CD14-positive monocyte (primary cell): ENCODE data around the gene MCF2L. TPM values are rescaled to one million over a fixed set of nuclear protein-coding genes. Genes with fewer than 3 reads are reported as not detected.

ENCODE experiments used
- DNase-seq, 3 donors: peaks; one replicate each; pipeline ENCODE4 v3.0.0-alpha.2; 2011 to 2022
- H2AFZ ChIP-seq: 2 replicates; pipeline ENCODE4 v1.6.0; 2012; ENCODE audit warnings: mild to moderate bottlenecking, low read depth, low read length, inconsistent platforms; ENCODE audit not compliant: insufficient read depth, poor library complexity, severe bottlenecking
- H3K27ac ChIP-seq, 2 donors: 1 replicate in 1 of 2; 2 replicates in 1 of 2; pipeline ENCODE4 v1.5.1; 2012 to 2013; ENCODE audit warnings: low read length in 2 of 2, control low read depth in 1 of 2, inconsistent platforms in 1 of 2, low read depth in 1 of 2, mild to moderate bottlenecking in 1 of 2
- H3K27me3 ChIP-seq, 2 donors: one replicate each; pipeline versions ENCODE4 v1.6.0 to v1.6.1; 2011 to 2013; ENCODE audit warnings: low read length in 2 of 2; ENCODE audit not compliant: control insufficient read depth in 2 of 2, insufficient read depth in 2 of 2
- H3K36me3 ChIP-seq, 2 donors: replicated peaks in 1 of 2; 1 replicate in 1 of 2; 2 replicates in 1 of 2; pipeline versions ENCODE4 v1.5.1 to v1.6.1; 2012 to 2013; ENCODE audit warnings: low read length in 2 of 2, control low read depth in 1 of 2, inconsistent platforms in 1 of 2, mild to moderate bottlenecking in 1 of 2; ENCODE audit not compliant: insufficient read depth in 2 of 2, control insufficient read depth in 1 of 2
- H3K4me1 ChIP-seq, 2 donors: 1 replicate in 1 of 2; 2 replicates in 1 of 2; pipeline versions ENCODE4 v1.5.1 to v1.6.1; 2012 to 2013; ENCODE audit warnings: low read length in 2 of 2, control low read depth in 1 of 2, inconsistent platforms in 1 of 2, mild to moderate bottlenecking in 1 of 2, moderate library complexity in 1 of 2; ENCODE audit not compliant: insufficient read depth in 2 of 2, control insufficient read depth in 1 of 2
- H3K4me2 ChIP-seq: replicated peaks from 2 replicates; pipeline ENCODE3; 2012; ENCODE audit warnings: low read length, moderate library complexity, mild to moderate bottlenecking; ENCODE audit not compliant: poor library complexity, severe bottlenecking; ENCODE audit errors: extremely low read depth
- H3K4me3 ChIP-seq, 3 experiments: fragments of 200-600 bp in 1 of 3; sonication (generic) in 1 of 3; replicated peaks in 1 of 3; 1 replicate in 2 of 3; 2 replicates in 1 of 3; pipeline ENCODE4 v1.5.1; 2011 to 2013; ENCODE audit warnings: low read length in 3 of 3, mild to moderate bottlenecking in 3 of 3, control low read depth in 2 of 3, low read depth in 2 of 3, inconsistent platforms in 1 of 3, moderate library complexity in 1 of 3
- H3K79me2 ChIP-seq: 2 replicates; pipeline ENCODE4 v1.6.0; 2012; ENCODE audit warnings: mild to moderate bottlenecking, control low read depth, inconsistent platforms, low read length, moderate library complexity; ENCODE audit not compliant: insufficient read depth
- H3K9ac ChIP-seq: 2 replicates; pipeline ENCODE4 v1.6.0; 2017; ENCODE audit warnings: low read length, mild to moderate bottlenecking; ENCODE audit not compliant: insufficient read depth, poor library complexity, severe bottlenecking
- H3K9me3 ChIP-seq, 2 donors: replicated peaks in 1 of 2; 1 replicate in 1 of 2; 2 replicates in 1 of 2; pipeline versions ENCODE4 v1.5.1 to v1.6.1; 2012 to 2013; ENCODE audit warnings: low read length in 2 of 2, control low read depth in 1 of 2; ENCODE audit not compliant: control insufficient read depth in 1 of 2, insufficient read depth in 1 of 2
- H4K20me1 ChIP-seq: 2 replicates; pipeline ENCODE4 v1.6.0; 2012; ENCODE audit warnings: mild to moderate bottlenecking, low read length, control low read depth, moderate library complexity; ENCODE audit not compliant: insufficient read depth
- H3K27ac Mint-ChIP-seq, 7 donors: one replicate each; pipeline ENCODE4 v1.8.0; 2020; ENCODE audit warnings: mild to moderate bottlenecking in 7 of 7, mixed read lengths in 7 of 7, moderate library complexity in 6 of 7, inconsistent platforms in 2 of 7
- H3K27me3 Mint-ChIP-seq, 3 donors: one replicate each; pipeline ENCODE4 v1.8.0; 2021 to 2022; ENCODE audit warnings: low read depth in 3 of 3, mild to moderate bottlenecking in 3 of 3, mixed read lengths in 3 of 3, moderate library complexity in 3 of 3, inconsistent platforms in 1 of 3
- H3K36me3 Mint-ChIP-seq, 2 donors: one replicate each; pipeline ENCODE4 v1.8.0; 2020; ENCODE audit warnings: mixed read lengths in 2 of 2, inconsistent platforms in 1 of 2, mild to moderate bottlenecking in 1 of 2
- H3K4me1 Mint-ChIP-seq: one replicate; pipeline ENCODE4 v1.8.0; 2020; ENCODE audit warnings: mild to moderate bottlenecking, mixed read lengths
- H3K4me3 Mint-ChIP-seq, 2 donors: one replicate each; pipeline ENCODE4 v1.8.0; 2020; ENCODE audit warnings: mild to moderate bottlenecking in 2 of 2, mixed read lengths in 2 of 2, moderate library complexity in 1 of 2
- H3K9me3 Mint-ChIP-seq, 7 donors: one replicate each; pipeline ENCODE4 v1.8.0; 2020 to 2022; ENCODE audit warnings: mixed read lengths in 7 of 7, mild to moderate bottlenecking in 6 of 7, moderate library complexity in 6 of 7, inconsistent platforms in 2 of 7
- WGBS: methylation state at CpG from one replicate; pipeline ENCODE4 v1.1.5; 2013; ENCODE audit warnings: missing lambda C conversion rate; ENCODE audit not compliant: insufficient coverage; 5-methylcytosine and 5-hydroxymethylcytosine counted together
- intact Hi-C, 2 donors: fragments of 100-400 bp; cut with micrococcal nuclease; formaldehyde crosslinking; loops; one replicate each; pipeline versions ENCODE4 v1.15.0 to v1.15.1; 2023
- polyA plus RNA-seq, 3 donors: library from polyadenylated mRNA; depleted of rRNA in 1 of 3; unstranded in 2 of 3; stranded (reverse) in 1 of 3; fragments of 300-500 nt in 2 of 3; fragments of >200 nt in 1 of 3; fragmentation: Illumina TruSeq in 2 of 3; gene quantifications; 1 replicate in 2 of 3; 2 replicates in 1 of 3; pipeline ENCODE4 v1.2.3, GENCODE V29; 2012 to 2021
- TF ChIP-seq, protein P1 (sequence below): fragments of 200-600 bp; IDR thresholded peaks from one replicate; pipeline ENCODE4 v1.8.0; 2022; ENCODE audit warnings: antibody characterized with exemption, mild to moderate bottlenecking

The MCF2L gene
- polyA plus RNA-seq, 3 donors, result not detected

DNA sequence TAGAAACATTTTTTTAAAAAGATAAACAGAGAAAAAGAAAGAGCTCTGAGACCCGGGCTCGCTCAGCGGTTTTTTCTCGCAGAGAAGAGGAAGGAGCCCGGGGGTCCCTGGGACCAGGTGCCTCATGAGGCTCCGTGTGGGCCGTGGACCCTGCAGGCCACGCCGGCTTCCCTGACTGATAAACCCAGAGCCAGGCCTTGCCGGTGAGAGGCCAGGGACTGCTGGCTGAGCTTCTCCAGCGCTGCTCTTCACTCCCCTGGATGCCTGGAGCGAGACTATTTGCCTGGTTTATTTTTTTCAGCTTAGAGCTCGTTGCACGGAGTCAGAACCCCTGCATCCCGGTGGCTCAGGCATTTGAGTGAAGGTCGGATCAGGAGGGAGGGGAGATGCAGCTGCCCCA, 83.2 kb downstream of the MCF2L start:
- TF ChIP-seq, protein P1, sequence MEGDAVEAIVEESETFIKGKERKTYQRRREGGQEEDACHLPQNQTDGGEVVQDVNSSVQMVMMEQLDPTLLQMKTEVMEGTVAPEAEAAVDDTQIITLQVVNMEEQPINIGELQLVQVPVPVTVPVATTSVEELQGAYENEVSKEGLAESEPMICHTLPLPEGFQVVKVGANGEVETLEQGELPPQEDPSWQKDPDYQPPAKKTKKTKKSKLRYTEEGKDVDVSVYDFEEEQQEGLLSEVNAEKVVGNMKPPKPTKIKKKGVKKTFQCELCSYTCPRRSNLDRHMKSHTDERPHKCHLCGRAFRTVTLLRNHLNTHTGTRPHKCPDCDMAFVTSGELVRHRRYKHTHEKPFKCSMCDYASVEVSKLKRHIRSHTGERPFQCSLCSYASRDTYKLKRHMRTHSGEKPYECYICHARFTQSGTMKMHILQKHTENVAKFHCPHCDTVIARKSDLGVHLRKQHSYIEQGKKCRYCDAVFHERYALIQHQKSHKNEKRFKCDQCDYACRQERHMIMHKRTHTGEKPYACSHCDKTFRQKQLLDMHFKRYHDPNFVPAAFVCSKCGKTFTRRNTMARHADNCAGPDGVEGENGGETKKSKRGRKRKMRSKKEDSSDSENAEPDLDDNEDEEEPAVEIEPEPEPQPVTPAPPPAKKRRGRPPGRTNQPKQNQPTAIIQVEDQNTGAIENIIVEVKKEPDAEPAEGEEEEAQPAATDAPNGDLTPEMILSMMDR, result no peak
- Histone ChIP-seq H3K4me2 (no peak overlapping the region), H4K20me1 (no peaks in the 10 kb centered on the region), H3K4me3 (no peak overlapping the region), H3K9ac (no peak overlapping the region), H3K9me3 (peaks cover 0 to 5% of the 10 kb centered on the region in 2 donors), H3K4me1 (no peaks in the 10 kb centered on the region), H3K27ac (no peak overlapping the region), H3K27me3 (no peaks in the 10 kb centered on the region), H3K79me2 (no peaks in the 10 kb centered on the region), H2AFZ (no peak overlapping the region), H3K36me3 (no peaks in the 10 kb centered on the region)
- Mint-ChIP-seq H3K9me3 (no peaks in the 10 kb centered on the region), H3K4me1 (no peaks in the 10 kb centered on the region), H3K36me3 (no peaks in the 10 kb centered on the region), H3K4me3 (no peak overlapping the region), H3K27me3 (no peaks in the 10 kb centered on the region), H3K27ac (no peak overlapping the region)
- DNase-seq, result no peak
- intact Hi-C loops, result no loop called here
- 94% methylated on average over 16 of the region's 16 CpGs for WGBS

DNA sequence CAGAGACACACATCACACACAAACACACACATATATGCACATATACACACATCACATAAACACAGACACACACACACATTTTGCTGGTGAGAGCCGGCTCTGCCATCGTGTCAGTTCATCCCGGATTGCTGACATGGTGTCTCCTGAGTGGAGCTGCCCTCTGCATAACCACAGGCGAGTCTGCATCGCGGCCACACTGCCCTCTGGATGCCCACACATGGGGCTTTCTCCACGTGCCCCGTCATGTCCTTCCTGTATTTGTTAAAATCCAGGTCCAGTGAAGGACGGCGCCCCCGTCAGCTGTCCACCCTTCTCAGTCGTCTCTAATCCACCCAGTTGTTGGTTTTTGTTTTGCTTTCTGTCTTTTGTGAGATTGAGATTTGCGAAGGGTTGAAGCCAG, 84.0 kb downstream of the MCF2L start:
- no peaks in the 10 kb centered on the region for H3K4me1 Mint-ChIP-seq
- TF ChIP-seq, protein P1, result no peak
- H3K36me3 ChIP-seq, result no peaks in the 10 kb centered on the region
- H3K27me3 Mint-ChIP-seq, result no peaks in the 10 kb centered on the region
- 92% methylated on average over 13 of the region's 13 CpGs for WGBS
- no peaks in the 10 kb centered on the region for H3K4me1 ChIP-seq
- H3K4me3 ChIP-seq, result no peak overlapping the region
- no peak for DNase-seq
- H3K9ac ChIP-seq, result no peak overlapping the region
- H3K79me2 ChIP-seq, result no peaks in the 10 kb centered on the region
- H3K27ac ChIP-seq, result no peak overlapping the region
- peaks cover 5 to 13% of the 10 kb centered on the region in 2 donors for H3K9me3 ChIP-seq
- H3K4me3 Mint-ChIP-seq, result no peak overlapping the region
- H4K20me1 ChIP-seq, result no peaks in the 10 kb centered on the region
- no peak overlapping the region for H3K4me2 ChIP-seq
- no peak overlapping the region for H2AFZ ChIP-seq
- intact Hi-C loops, result no loop called here
- H3K36me3 Mint-ChIP-seq, result no peaks in the 10 kb centered on the region
- no peaks in the 10 kb centered on the region for H3K27me3 ChIP-seq
- H3K27ac Mint-ChIP-seq, result no peak overlapping the region
- H3K9me3 Mint-ChIP-seq, result no peaks in the 10 kb centered on the region
